ENCODE data around the gene OR2F2. TPM values are rescaled to one million over a fixed set of nuclear protein-coding genes. Genes with fewer than 3 reads are reported as not detected.

OR2F2 gene
- total RNA-seq, 1 donor from 2014 or later, result not detected

DNA sequence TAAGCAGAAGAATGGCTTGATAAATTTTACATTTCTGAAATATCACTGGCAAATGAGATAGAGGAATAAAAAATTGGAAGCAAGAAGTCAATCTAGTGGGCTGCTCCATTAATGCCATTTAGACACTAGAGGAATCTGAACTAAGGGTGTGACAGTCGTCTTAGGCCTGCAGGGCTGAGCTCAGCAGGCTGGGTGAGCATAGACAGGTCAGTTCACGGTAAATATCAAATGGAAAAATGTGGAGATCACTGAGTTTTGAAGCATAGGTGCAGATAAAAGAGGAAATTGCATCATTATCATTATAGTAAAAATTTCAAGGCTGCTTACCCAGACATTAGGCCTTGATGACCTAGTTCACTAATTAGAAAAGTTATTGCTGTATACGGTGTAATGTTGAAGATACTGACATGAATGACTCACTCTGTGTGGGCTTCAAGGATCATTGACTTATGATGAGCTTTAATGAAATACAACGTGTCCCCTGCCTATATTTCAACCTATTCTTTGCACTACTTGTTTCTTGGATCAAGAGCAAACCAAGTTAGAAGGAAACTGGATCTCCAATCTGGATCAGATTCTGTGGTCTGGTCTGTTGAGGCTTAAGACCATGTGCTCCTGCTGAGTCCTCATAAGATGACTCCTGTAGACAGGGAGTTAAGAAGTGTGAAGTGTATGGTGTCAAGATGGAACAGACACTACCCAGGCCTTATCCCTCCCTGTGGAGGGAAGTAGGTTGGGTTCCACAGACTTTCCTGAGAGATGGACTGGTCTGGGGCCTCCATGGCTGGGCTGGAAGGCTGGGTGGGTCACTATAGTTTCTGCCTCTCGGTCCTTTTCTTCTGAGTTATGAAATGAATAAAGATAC lies 3.6 kb downstream of the OR2F2 start:
- TF ChIP-seq CTCF (IDR thresholded peaks at IDR 0.05), result no peak
- Histone ChIP-seq H3K4me1 (peaks cover 0 to 3% of the 10 kb centered on the region in 2 donors), H3K27ac (no peak overlapping the region), H3K9me3 (no peaks in the 10 kb centered on the region), H3K4me3 (no peak overlapping the region), H3K27me3 (no peaks in the 10 kb centered on the region), H3K36me3 (no peaks in the 10 kb centered on the region)
- intact Hi-C loops (cut with DNase I), result no loop called here
- DNase-seq (ENCODE audit: low spot score in 2 of 2), result no peak

DNA sequence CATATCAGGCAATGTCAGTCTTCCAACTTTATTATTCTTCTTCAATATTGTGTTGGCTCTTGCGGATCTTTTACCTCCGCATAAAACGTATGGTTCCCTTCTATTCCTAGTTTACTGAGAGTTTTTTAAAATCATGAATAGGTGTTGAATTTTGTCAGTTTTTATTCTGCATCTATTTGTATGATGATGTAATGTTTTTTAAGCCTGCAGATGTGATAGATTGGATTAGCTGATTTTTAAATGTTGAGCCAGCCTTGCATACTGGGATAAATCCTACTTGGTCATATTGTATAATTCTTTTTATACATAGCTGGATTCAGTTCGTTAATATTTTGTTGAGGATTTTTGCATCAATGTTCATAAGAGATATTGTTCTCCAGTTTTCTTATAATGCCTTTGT lies 10.4 kb downstream of the OR2F2 start:
- Histone ChIP-seq H3K27me3 (no peaks in the 10 kb centered on the region), H3K4me3 (no peak overlapping the region), H3K27ac (no peak overlapping the region), H3K36me3 (no peaks in the 10 kb centered on the region), H3K4me1 (no peaks in the 10 kb centered on the region), H3K9me3 (no peaks in the 10 kb centered on the region)
- intact Hi-C loops (cut with DNase I), result no loop called here
- DNase-seq (ENCODE audit: low spot score in 2 of 2), result no peak
- no peak for TF ChIP-seq CTCF (IDR thresholded peaks at IDR 0.05)

- no peak for TF ChIP-seq CTCF (IDR thresholded peaks at IDR 0.05)
- Histone ChIP-seq H3K4me3 (no peak overlapping the region), H3K36me3 (no peaks in the 10 kb centered on the region), H3K27me3 (no peaks in the 10 kb centered on the region), H3K9me3 (no peaks in the 10 kb centered on the region), H3K4me1 (no peaks in the 10 kb centered on the region), H3K27ac (no peak overlapping the region)
- no peak for DNase-seq (ENCODE audit: low spot score in 2 of 2)
- intact Hi-C loops (cut with DNase I), result no loop called here
These were observed 12.1 kb downstream of the OR2F2 start for GRCh38 chr7:143947111-143947510.

DNA sequence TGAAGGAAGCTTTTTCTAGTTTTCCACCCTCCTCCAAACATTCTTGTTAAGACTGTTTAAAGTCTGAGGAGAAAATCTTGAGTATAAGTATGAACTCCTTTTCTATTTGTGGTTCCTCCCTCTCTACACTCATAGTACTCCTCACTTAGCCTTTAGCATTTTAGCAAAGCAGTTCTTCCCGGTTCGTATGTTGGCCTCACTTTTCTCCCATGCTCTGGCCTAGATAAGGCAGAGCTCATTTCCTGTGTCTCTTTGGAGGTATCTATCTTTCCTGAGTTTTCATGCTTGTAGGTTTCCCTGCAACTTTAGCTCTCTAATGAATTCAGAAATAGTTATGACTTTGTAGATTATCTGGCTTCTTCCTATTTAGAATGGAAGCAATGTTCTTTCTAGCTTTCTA lies 13.7 kb downstream of the OR2F2 start:
- Histone ChIP-seq H3K27ac (no peak overlapping the region), H3K27me3 (no peaks in the 10 kb centered on the region), H3K36me3 (no peaks in the 10 kb centered on the region), H3K4me1 (peaks cover 0 to 4% of the 10 kb centered on the region in 2 donors), H3K4me3 (no peak overlapping the region), H3K9me3 (no peaks in the 10 kb centered on the region)
- TF ChIP-seq CTCF (IDR thresholded peaks at IDR 0.05), result no peak
- intact Hi-C loops (cut with DNase I), result no loop called here
- DNase-seq (ENCODE audit: low spot score in 2 of 2), result no peak

- TF ChIP-seq CTCF (IDR thresholded peaks at IDR 0.05), result no peak
- H3K4me1 ChIP-seq, result peaks cover 0 to 6% of the 10 kb centered on the region in 2 donors
- H3K27me3 ChIP-seq, result no peaks in the 10 kb centered on the region
- no peak for DNase-seq (ENCODE audit: low spot score in 2 of 2)
- intact Hi-C loops (cut with DNase I), result loop anchor here (10.0 kb wide), 1 partner anchor 51 kb away; the partner anchor contains the start of gene OR6B1
- H3K27ac ChIP-seq, result peak overlapping the region; percentile 11 to 13
- H3K9me3 ChIP-seq, result no peaks in the 10 kb centered on the region
- H3K4me3 ChIP-seq, result no peak overlapping the region
- no peaks in the 10 kb centered on the region for H3K36me3 ChIP-seq
These were observed 18.4 kb downstream of the OR2F2 start for GRCh38 chr7:143953421-143953820.
